Activated CD4-positive, CD25-positive, alpha-beta regulatory T cell treated with anti-CD3 and anti-CD28 coated beads, Interleukin-2, amount 50 U/mL, for 16 hours (primary cell): Measurements from ENCODE around the gene RPUSD1.
"Not testable (repeated sequence)": the region's sequence is repeated elsewhere in the genome, so short reads cannot be mapped to it uniquely, and the experiment has no call there.

Source experiments
- DNase-seq: peaks from one replicate; pipeline ENCODE4 v3.0.0-alpha.2; 2020; ENCODE audit warnings: low read depth, low spot score

Gene RPUSD1

DNA sequence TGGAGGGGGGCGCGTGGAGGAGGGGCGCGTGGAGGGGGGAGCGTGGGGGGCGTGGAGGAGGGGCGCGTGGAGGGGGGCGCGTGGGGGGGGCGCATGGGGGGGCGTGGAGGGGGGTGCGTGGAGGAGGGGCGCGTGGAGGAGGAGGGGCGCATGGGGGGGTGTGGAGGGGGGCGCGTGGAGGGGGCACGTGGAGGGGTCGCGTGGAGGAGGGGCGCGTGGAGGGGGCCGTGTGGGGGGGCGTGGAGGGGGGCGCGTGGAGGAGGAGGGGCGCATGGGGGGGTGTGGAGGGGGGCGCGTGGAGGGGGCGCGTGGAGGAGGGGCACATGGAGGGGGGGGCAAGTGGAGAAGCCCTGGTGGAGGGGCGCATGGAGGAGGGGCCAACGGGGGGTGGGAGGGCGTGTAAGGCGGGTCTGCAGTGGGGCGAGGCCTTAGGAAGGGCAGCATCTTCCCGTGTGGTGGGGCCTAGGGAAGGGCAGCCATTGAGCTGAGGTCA, 20.4 kb downstream of the RPUSD1 start:
- no peak for DNase-seq

DNA sequence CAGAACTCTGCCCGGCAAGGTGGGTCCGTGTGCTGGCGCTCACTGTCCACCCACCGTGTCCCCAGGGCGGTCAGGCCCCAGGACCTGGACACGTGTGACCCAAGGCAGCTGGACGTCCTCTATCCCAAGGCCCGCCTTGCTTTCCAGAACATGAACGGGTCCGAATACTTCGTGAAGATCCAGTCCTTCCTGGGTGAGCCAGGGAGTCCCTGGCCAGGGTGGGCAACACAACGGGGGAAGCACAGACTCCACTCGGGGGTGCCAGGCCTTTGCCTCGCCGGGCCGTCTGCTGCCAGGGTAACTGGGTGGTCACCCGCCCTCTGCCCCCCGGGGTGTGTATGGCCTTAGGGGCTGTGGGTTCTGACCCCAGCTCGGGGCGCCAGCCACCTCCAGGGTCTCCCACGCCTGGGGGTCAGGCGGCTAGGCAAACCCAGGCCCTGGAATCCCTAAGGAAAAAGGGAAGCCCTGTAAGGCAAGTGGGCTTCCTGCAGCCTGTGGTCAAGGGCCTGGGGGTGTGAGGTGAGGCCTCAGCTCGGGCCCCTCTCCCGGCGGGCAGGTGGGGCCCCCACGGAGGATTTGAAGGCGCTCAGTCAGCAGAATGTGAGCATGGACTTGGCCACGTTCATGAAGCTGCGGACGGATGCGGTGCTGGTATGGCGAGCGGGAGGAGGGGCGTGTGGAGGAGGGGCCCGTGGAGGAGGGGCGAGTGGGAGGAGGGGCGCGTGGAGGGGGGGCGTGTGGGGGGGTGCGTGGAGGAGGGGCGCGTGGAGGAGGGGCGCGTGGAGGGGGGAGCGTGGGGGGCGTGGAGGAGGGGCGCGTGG, 21.2 kb downstream of the RPUSD1 start:
- DNase-seq = no peak

DNA sequence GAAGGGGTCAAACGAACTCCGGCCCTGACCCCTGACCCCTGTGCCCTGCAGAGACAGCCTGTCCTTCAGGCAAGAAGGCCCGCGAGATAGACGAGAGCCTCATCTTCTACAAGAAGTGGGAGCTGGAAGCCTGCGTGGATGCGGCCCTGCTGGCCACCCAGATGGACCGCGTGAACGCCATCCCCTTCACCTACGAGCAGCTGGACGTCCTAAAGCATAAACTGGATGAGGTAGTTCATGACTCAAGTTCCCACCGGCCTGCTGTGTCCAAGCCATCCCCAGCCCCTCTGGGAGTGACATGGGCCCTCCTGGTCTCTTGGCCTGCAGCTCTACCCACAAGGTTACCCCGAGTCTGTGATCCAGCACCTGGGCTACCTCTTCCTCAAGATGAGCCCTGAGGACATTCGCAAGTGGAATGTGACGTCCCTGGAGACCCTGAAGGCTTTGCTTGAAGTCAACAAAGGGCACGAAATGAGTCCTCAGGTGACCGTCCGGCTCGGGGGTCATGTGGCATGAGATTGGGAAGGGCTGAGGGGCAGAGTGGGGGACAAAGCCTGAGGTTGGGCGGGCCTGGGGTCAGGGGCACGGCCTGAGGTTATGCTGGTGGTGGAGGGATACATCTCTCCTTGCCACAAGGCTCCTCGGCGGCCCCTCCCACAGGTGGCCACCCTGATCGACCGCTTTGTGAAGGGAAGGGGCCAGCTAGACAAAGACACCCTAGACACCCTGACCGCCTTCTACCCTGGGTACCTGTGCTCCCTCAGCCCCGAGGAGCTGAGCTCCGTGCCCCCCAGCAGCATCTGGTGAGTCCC, 22.0 kb downstream of the RPUSD1 start:
- no peak for DNase-seq

DNA sequence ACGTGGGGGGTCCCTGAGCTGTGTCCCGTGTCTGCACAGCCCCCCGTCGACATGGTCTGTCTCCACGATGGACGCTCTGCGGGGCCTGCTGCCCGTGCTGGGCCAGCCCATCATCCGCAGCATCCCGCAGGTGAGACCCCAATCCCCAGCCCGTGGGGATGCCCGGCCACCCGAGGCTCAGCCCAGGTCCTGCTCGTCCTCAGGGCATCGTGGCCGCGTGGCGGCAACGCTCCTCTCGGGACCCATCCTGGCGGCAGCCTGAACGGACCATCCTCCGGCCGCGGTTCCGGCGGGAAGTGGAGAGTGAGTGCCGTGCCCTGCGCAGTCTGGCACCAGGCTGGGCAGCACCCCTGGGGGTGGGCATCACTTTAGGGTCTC, 22.7 kb downstream of the RPUSD1 start:
- DNase-seq = no peak

DNA sequence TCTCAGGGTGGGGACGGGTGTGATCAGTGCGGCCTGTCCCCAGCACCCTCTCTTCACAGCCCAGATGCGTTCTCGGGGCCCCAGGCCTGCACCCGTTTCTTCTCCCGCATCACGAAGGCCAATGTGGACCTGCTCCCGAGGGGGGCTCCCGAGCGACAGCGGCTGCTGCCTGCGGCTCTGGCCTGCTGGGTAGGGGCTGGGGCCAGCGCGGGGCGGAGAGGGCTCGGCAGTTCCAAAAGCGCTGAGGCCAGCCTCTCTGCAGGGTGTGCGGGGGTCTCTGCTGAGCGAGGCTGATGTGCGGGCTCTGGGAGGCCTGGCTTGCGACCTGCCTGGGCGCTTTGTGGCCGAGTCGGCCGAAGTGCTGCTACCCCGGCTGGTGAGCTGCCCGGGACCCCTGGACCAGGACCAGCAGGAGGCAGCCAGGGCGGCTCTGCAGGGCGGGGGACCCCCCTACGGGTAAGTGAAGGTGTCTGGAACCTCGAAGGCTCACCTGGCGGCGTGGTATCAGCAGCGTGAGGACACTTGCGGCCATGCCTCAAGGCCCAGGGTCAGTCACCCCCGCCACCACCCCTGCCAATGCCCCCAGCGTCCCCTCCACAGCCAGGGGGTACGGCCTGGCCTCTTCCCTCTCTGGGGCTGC, 23.2 kb downstream of the RPUSD1 start:
- no peak for DNase-seq

DNA sequence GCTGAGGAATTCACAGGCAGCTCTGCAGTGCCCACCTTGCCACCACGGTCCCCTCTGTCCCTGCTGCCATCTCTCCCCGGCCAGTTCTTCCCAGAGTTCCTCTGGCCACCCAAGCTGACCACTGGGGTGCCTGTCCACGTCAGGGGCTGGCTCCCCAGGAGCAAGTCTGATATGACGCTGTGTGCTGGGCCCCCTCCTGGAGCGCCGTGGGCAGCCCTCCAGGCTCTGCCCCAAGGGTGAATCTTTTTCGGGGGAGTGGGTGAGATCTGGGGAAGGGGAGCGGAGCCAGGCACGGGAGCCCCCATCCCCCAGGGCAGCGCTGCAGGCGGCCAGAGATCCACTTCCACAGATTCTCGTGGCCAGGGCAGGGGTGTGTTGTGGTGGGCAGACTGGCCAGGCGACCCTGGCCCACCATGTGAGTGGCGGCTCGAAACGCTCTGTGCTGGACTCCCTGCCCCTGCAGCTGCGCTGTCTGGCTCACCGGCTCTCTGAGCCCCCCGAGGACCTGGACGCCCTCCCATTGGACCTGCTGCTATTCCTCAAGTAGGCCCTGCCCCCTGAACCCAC, 23.9 kb downstream of the RPUSD1 start:
- DNase-seq = no peak

DNA sequence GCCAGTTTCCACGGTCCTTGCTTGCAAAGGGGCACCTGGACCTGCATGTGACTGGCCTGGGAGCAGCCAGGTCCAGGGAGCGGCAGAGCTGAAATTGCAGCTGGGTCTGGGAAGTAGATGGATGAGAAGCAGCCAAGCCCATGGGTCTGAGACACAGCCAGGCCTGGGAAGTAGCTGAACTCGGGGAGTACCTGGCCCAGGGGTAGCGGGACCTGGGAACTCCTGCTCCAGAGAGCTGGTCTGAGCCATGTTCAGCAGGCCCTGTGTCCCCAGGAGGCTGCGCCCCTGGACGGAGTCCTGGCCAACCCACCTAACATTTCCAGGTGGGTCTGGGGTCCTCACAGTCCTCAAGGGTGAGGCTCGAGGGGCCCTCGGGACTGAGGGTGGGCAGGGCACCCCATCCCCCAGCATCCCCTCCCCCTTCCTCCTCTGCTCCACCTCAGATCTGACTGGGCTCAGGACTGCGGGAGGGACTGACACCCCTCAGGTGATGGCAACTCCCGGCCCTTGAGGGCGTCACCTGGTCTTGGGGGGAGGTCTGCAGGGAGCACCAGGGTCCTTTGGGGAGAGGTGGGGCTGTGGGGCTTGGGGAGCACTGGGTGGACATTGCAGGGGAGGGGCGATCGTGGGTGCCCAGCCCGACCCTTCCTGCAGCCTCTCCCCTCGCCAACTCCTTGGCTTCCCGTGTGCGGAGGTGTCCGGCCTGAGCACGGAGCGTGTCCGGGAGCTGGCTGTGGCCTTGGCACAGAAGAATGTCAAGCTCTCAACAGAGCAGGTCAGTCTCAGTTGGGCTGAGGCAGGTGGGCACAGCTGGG, 24.6 kb downstream of the RPUSD1 start:
- DNase-seq = no peak

DNA sequence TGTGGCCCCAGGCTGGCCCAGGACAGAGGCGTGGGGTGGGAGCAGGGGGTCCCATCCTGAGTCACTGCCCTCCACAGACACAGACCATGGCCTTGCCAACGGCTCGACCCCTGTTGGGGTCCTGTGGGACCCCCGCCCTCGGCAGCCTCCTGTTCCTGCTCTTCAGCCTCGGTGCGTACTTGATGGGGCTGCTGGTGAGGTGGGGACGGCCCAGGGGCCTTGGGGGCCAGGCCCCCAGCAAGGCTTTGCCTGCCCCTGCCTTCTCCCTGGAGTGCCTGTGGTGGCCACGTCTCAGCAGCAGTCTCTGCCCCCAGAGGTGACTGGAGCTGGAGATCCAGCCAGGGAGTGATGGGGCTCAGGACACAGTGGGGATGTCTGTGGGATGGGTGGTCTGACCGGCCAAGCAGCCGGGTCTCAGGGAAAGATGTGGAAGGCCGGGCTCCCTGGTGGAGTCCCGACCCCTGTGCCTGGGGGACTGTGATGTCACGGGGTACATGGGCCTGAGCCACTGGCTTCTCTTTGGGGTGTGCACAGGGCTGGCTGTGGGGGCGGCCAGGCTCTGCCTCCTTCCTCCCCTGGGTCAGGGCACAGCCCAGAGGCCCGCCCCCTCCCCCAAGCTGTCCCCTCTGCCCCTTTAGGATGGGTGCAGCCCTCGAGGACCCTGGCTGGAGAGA, 25.4 kb downstream of the RPUSD1 start:
- DNase-seq = no peak

DNA sequence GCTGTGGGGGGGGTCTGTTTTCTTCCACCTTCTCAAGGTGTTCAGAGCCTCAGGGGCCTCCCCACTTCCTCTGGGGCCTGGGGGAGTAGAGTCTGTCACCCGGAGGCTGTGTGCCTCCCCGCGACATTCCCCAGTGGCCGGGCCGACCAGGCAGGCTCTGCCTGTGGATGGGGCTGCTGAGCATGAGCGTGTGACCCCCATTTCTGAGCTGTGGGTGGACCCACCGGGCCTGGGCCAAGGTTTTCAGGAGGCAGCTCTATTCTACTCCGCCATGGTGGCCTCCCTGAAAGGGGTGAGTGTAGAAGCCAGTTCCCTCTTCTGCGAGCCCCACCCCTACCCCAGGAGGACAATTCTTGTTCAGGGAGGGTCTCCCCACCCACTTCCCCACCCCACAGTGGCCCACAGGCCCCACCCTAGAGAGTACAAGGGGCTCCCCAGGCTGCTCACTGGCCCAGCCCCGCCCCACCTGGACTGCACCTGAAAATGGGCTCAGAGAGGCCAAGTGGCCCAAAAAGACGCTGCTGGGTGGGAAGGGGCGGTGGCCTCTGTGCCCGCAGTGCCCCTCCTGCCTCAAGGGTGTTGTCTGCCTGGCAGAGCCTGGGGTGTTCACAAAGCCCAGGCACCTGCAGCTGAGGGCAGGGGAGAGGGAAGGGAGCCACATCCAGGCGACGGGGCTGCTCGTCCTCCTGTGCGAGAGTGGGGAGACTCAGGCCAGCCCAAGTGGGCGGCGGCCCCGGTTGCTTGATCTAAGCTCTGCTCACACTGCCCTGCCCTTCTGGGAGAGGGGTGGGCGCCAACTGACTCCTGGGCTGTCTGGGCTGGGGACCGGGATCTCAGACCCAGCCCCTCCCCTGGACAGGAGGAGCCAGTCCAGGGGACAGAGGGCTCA, 26.3 kb downstream of the RPUSD1 start:
- no peak for DNase-seq

DNA sequence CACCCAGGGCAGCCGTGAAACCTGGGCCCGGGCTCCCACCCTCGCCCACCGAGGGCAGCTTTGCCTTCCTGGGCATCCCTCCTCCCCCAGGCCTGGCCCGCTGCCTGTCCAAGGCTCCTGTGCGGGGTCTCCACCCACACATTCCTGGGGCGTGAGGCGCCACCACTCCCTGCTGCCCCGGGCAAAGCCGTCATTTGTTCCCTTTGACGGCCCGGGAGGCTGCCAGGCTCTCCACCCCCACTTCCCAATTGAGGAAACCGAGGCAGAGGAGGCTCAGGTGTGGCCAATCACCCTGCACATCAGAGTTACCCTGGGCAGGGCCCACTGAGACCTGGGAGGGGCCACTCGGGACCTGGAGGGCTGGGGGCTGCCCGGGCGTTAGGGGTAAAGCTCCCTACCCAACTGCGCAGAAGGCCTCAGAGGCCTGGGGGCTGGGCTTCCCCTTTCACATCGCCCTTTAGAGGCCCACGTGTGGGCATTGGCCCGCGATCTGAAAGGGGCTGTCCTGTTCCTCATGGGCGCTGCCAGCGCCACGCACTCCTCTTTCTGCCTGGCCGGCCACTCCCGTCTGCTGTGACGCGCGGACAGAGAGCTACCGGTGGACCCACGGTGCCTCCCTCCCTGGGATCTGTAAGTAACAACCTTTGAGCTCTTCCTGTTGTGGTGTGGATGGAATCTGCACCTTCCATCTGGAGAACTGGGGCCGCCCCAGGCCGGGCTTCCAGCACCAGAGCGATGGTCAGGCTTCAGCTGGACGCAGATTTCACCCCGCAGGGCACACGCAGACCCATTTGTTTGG, 27.4 kb downstream of the RPUSD1 start, which contains the start of gene MSLN:
TSS of gene MSLN (plus strand) at position 190 of the 799 bp plus-strand sequence. CDS start 1,947 bp downstream, outside the sequence.
- no peak for DNase-seq

DNA sequence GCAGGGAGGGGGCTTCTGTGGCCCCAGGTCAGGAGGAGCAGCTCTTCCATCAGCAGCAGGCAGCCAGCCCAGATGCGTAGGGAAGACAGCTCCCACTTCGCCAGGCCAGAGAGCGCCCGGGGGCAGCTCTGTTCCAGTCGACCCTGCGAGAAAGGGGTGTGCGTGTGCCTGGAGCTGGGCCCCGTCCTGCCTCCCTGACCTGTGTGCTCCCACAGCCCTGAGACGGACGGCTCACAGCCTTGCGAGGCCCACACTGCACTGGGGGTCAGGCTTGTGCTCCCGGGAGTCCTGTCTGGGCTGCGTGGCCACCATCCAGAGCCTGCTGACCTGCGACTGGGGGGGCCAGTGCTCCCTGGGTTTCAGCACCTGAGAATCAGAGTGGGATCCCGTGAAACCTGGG, 28.1 kb downstream of the RPUSD1 start:
- no peak for DNase-seq

DNA sequence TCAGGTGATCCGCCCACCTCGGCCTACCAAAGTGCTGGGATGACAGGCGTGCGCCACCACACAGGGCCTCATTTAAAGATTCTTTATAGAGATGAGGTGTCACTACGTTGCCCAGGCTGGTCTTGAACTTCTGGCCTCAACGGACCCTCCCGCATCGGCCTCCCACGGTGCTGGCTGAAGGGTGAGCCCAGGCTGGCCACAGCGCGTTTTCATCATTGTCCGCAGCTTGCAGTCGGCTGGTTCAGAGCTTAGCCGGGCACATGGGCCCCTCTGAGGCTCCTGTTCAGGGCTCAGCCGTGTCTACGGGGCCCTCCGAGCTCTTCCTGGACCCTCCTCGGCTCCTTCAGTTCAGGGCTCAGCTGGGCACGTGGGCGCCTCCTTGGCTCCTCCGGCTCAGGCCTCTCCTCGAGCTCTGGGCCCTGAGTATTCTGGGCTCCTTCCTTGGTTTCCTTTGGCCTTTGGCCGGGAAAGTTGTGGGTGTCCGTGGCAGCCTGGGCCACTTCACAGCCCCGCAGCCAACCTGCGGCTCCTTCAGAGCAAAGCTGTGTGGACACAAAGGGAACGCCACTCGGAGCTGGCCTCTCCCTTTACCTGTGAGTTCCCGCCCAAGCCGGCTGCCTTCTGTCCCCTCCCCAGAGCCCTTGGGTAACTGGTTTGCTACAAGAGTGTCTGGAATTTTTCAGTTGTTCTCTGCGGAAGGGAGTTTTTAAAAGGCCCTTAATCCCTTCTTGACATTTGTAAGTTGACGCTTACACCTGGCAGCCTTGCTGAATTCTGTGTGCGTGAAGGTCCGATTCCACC, 28.9 kb downstream of the RPUSD1 start:
- DNase-seq = no peak

DNA sequence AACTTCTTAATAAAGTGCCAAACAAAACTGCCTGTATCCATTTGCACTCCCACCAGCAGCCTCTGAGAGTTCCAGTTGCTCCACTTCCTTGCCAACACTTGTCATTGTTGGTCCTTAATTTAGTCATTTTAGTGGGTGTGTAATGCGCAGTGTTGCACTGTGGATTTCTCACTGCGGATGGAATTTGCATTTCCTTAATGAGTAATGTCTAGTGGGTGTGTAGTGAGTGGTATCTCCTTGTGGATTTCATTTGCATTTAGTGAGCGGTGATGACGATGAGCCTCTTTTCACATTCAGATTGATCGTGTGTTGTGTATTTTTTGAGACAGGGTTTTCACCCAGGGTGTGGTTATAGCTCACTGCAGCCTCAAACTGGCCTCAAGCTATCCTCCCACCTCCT, 31.8 kb downstream of the RPUSD1 start:
- DNase-seq = no peak

DNA sequence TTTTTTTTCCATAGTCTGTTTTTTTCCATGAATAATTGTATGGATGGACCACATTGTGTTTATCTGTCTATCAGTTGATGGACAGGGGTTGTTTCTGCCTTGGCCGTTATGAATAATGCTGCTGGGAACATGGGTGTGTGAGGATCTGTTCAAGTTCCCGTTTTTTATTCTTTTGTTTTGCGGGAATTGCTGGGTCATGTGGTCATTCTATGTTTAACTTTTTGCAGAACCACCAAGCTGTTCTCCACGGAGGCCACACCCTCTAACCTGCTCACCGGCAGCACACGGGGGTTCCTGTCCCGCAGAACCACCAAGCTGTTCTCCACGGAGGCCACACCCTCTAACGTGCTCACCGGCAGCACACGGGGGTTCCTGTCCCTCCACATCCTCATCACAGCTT, 33.5 kb downstream of the RPUSD1 start:
- no peak for DNase-seq

DNA sequence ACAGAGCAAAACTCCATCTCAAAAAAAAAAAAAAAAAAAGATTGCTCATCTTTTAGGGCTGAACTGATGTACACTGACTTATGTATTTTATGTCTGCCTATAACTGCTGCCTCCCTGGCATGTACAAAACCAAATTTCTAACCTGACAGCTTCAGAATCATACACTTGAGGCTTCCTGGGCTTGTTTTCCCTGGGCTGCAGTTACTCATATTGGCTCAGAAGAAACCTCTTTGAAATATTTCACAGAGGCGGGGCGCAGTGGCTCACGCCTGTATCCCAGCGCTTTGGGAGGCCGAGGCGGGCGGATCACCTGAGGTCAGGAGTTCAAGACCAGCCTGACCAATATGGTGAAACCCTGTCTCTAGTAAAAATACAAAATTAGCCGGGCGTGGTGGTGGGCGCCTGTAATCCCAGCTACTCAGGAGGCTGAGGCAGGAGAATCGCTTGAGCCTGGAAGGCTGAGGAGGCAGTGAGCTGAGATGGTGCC, 34.0 kb downstream of the RPUSD1 start:
- not testable (repeated sequence) for DNase-seq

DNA sequence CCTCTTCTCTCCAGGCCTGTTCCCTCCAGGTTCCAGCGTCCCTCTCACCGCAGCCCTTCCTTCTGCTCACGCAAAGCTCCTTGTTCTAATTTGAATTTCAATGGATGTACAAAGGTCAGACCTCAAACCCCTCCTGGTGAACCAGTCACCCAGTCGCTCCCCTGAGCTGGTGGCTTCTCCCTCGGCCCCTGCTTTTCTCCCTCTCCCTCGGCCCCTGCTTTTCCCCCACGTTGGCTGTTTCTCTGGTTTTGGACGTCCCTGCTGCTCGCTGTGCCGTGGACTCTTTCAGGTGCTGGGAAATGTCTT, 36.2 kb downstream of the RPUSD1 start:
- DNase-seq = no peak

DNA sequence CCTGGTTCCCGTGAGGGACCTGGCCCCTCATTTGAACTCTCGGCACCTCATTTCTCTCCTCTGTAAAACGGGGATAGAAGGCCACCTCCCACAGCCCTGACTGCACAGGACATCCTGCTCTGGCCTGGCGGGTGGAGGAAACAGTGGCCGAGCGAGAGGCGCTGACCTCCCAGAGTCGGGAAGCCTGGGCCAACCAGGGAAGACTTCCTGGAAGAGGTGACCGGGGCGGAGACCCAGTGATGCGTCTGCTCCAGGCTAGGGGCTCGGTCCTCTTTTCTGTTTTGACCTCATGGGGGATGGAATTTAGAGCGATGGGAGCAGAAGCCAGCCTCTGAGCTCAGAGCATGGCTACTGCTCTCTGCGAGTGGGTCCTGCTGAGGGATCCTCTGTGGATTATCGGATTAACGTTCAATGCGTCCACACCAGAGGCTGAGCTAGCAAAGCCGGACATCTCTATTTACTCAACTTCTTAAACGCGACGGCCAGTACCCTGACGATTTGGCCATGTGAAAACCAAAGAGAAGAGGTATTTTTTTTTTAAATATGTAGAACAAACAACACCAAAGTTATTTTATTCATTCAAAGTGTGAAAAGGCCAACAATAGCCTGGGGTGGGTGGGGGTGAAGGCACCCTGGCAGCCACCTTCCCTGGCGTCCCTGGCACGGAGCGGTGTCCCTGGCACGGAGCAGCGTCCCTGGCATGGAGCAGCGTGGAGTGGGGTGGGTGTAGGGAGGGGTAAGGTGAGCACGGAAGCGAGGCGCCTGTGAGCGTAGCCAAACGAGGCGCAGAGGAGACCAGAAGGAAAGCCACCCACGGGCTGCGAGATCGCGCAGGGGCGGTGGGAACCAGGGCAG, 36.8 kb downstream of the RPUSD1 start:
- DNase-seq = no peak
